B cell (primary cell): ENCODE measurements around the gene GADD45B. TPM values are rescaled to one million over a fixed set of nuclear protein-coding genes. Genes with fewer than 3 reads are reported as not detected.

Experiments
- ATAC-seq: fragments of 200-7000 bp; cut with Tn5 transposase; one replicate; pipeline ENCODE4 v1.10.0; 2021; ENCODE audit warnings: low read depth, mild to moderate bottlenecking, moderate number of reproducible peaks, moderate library complexity
- CTCF ChIA-PET: fragments of 350-600 bp; sonication (Branson Sonifier 250); formaldehyde crosslinking; loops from one replicate; lab custom pipeline; 2021; ENCODE audit warnings: antibody characterized with exemption, inconsistent platforms; lab: Charles Lee
- POLR2A ChIA-PET: fragments of 350-600 bp; sonication (Branson Sonifier 250); formaldehyde crosslinking; loops from one replicate; lab custom pipeline; 2021; ENCODE audit warnings: antibody characterized with exemption; lab: Charles Lee
- DNase-seq: peaks from one replicate; pipeline ENCODE4 v3.0.0; 2013
- H2AFZ ChIP-seq: 2 replicates; pipeline ENCODE4 v1.6.1; 2012; ENCODE audit warnings: mild to moderate bottlenecking, low read depth, low read length; ENCODE audit not compliant: insufficient read depth, poor library complexity, severe bottlenecking
- H3K27ac ChIP-seq, 2 donors: 1 replicate in 1 of 2; 2 replicates in 1 of 2; pipeline ENCODE4 v1.5.1; 2012 to 2013; ENCODE audit warnings: low read length in 2 of 2, mild to moderate bottlenecking in 2 of 2, moderate library complexity in 1 of 2
- H3K27me3 ChIP-seq, 4 experiments: fragments of 200-600 bp in 1 of 4; sonication (generic) in 1 of 4; replicated peaks in 1 of 4; 1 replicate in 2 of 4; 2 replicates in 2 of 4; pipeline versions ENCODE4 v1.6.1 to v1.7.0; 2013 to 2016; ENCODE audit warnings: low read length in 3 of 4, mild to moderate bottlenecking in 2 of 4, mixed read lengths in 1 of 4, moderate library complexity in 1 of 4; ENCODE audit not compliant: insufficient read depth in 4 of 4, control insufficient read depth in 3 of 4; ENCODE audit errors: control extremely low read depth in 1 of 4
- H3K36me3 ChIP-seq, 2 experiments: replicated peaks in 1 of 2; 1 replicate in 1 of 2; 2 replicates in 1 of 2; pipeline versions ENCODE4 v1.6.1 to v1.7.1; 2013; ENCODE audit warnings: low read length in 1 of 2; ENCODE audit not compliant: insufficient read depth in 2 of 2, control insufficient read depth in 1 of 2; ENCODE audit errors: control extremely low read depth in 1 of 2, extremely low read depth in 1 of 2
- H3K4me1 ChIP-seq, 2 donors: fragments of 200-600 bp in 1 of 2; sonication (generic) in 1 of 2; 1 replicate in 1 of 2; 2 replicates in 1 of 2; pipeline versions ENCODE4 v1.5.1 to v1.6.1; 2013 to 2017; ENCODE audit warnings: low read length in 2 of 2; ENCODE audit not compliant: control insufficient read depth in 2 of 2, insufficient read depth in 2 of 2
- H3K4me2 ChIP-seq: replicated peaks from 2 replicates; pipeline ENCODE3; 2012; ENCODE audit warnings: mild to moderate bottlenecking, low read depth, low read length; ENCODE audit not compliant: poor library complexity, severe bottlenecking
- H3K4me3 ChIP-seq, 5 experiments: fragments of 200-600 bp in 1 of 5; sonication (generic) in 1 of 5; 1 replicate in 3 of 5; 2 replicates in 2 of 5; pipeline versions ENCODE4 v1.5.1 to v1.7.0; 2011 to 2016; ENCODE audit warnings: low read length in 4 of 5, mild to moderate bottlenecking in 4 of 5, low read depth in 2 of 5, control low read depth in 1 of 5, moderate library complexity in 1 of 5; ENCODE audit not compliant: insufficient read depth in 1 of 5; ENCODE audit errors: control extremely low read depth in 1 of 5, extremely low read depth in 1 of 5
- H3K79me2 ChIP-seq: fragments of 200-600 bp; sonication (generic); one replicate; pipeline ENCODE4 v1.6.0; 2016; ENCODE audit warnings: low read length; ENCODE audit not compliant: control insufficient read depth, insufficient read depth
- H3K9ac ChIP-seq: fragments of 200-600 bp; sonication (generic); 2 replicates; pipeline ENCODE4 v1.6.1; 2017; ENCODE audit warnings: mild to moderate bottlenecking, low read length, moderate library complexity
- H3K9me3 ChIP-seq, 3 donors: one replicate each; pipeline versions ENCODE4 v1.6.1 to v1.7.1; 2013; ENCODE audit warnings: low read length in 2 of 3; ENCODE audit not compliant: control insufficient read depth in 2 of 3, insufficient read depth in 1 of 3; ENCODE audit errors: control extremely low read depth in 1 of 3
- H4K20me1 ChIP-seq: 2 replicates; pipeline ENCODE4 v1.6.0; 2012; ENCODE audit warnings: mild to moderate bottlenecking, low read length; ENCODE audit not compliant: insufficient read depth, control insufficient read depth, poor library complexity, severe bottlenecking
- H3K27ac Mint-ChIP-seq: one replicate; pipeline ENCODE4 v1.8.0; 2021; ENCODE audit warnings: mixed read lengths
- H3K27me3 Mint-ChIP-seq: one replicate; pipeline ENCODE4 v1.8.0; 2021; ENCODE audit warnings: mixed read lengths
- H3K4me1 Mint-ChIP-seq: one replicate; pipeline ENCODE4 v1.8.0; 2021; ENCODE audit warnings: mixed read lengths
- H3K4me3 Mint-ChIP-seq: one replicate; pipeline ENCODE4 v1.8.0; 2021; ENCODE audit warnings: mixed read lengths
- H3K9me3 Mint-ChIP-seq: one replicate; pipeline ENCODE4 v1.8.0; 2022; ENCODE audit warnings: mixed read lengths; ENCODE audit not compliant: insufficient read depth
- CTCF ChIP-seq: fragments of 200-600 bp; IDR thresholded peaks from one replicate; pipeline ENCODE4 v1.8.0; 2022; ENCODE audit warnings: antibody characterized with exemption, mild to moderate bottlenecking
- EZH2 ChIP-seq: IDR thresholded peaks from 2 replicates; pipeline ENCODE4 v1.6.1; 2012; ENCODE audit warnings: borderline replicate concordance, low read depth, mild to moderate bottlenecking, moderate library complexity, low read length; ENCODE audit not compliant: insufficient read depth, poor library complexity, severe bottlenecking
- WGBS: methylation state at CpG from one replicate; pipeline ENCODE4 v1.1.5; 2013; ENCODE audit warnings: missing lambda C conversion rate; ENCODE audit not compliant: insufficient coverage; 5-methylcytosine and 5-hydroxymethylcytosine counted together
- intact Hi-C: fragments of 100-400 bp; cut with micrococcal nuclease; formaldehyde crosslinking; loops from one replicate; pipeline ENCODE4 v1.10.0; 2022
- polyA plus RNA-seq: library from polyadenylated mRNA; depleted of rRNA; stranded (reverse); fragments of >200 nt; gene quantifications from 2 replicates; pipeline ENCODE4 v1.2.3, GENCODE V29; 2012
- total RNA-seq, 2 donors: library from RNA; stranded (reverse); fragments of 120-200 nt in 1 of 2; gene quantifications; 1 replicate in 1 of 2; 2 replicates in 1 of 2; pipeline versions ENCODE4 v1.2.3 to v1.2.4, GENCODE V29; 2013 to 2022

GADD45B gene
- total and polyA plus RNA-seq, 2 donors (not counting 1 experiment from before 2014, with no cell fraction given): 166 to 215 TPM

DNA sequence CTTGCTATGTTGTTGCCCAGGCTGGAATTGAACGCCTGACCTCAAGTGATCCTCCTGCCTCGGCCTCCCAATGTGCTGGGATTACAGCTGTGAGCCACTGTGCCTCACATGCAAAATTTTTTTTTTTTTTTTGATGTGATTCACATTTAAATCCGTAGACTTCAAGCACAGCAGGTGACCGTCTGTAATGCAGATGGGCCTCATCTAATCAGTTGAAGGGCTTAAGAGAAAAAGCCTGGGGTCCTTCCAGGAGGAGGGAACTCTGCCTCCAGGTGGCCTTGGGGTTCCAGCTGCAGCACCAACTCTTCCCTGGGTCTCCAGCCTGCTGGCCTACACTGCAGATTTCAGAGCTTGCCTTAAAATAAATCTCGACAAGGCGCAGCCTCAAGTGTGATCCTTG is 43.6 kb downstream of the GADD45B start:
- intact Hi-C loops: loop anchor here (10.0 kb wide), 1 partner anchor 845 kb away; the partner anchor contains the start of gene NFIC
- Mint-ChIP-seq H3K27ac (no peak overlapping the region), H3K27me3 (no peaks in the 10 kb centered on the region), H3K4me1 (peaks cover 8% of the 10 kb centered on the region), H3K4me3 (no peak overlapping the region), H3K9me3 (no peaks in the 10 kb centered on the region)
- Histone ChIP-seq H3K4me2 (no peak overlapping the region), H3K4me3 (no peak overlapping the region), H2AFZ (no peak overlapping the region), H4K20me1 (peaks cover 76% of the 10 kb centered on the region), H3K4me1 (peaks cover 0 to 6% of the 10 kb centered on the region in 2 donors), H3K27me3 (no peaks in the 10 kb centered on the region), H3K9me3 (peaks cover 0 to 8% (median 0%) of the 10 kb centered on the region in 3 donors), H3K79me2 (peaks cover 20% of the 10 kb centered on the region), H3K9ac (no peak overlapping the region), H3K36me3 (peaks cover 0 to 53% of the 10 kb centered on the region in 2 experiments), H3K27ac (no peak overlapping the region)
- TF ChIP-seq CTCF (no peak), EZH2 (no peak)
- no peak for DNase-seq
- ChIA-PET CTCF (no interaction called here), POLR2A (interaction anchor here (0.6 to 1.2 kb wide), 2 partner anchors 19 to 35 kb away, joined by 4 to 5 read pairs; no protein-coding TSS in a partner anchor)
- no peak for ATAC-seq
- 89% methylated on average over 5 of the region's 6 CpGs for WGBS

DNA sequence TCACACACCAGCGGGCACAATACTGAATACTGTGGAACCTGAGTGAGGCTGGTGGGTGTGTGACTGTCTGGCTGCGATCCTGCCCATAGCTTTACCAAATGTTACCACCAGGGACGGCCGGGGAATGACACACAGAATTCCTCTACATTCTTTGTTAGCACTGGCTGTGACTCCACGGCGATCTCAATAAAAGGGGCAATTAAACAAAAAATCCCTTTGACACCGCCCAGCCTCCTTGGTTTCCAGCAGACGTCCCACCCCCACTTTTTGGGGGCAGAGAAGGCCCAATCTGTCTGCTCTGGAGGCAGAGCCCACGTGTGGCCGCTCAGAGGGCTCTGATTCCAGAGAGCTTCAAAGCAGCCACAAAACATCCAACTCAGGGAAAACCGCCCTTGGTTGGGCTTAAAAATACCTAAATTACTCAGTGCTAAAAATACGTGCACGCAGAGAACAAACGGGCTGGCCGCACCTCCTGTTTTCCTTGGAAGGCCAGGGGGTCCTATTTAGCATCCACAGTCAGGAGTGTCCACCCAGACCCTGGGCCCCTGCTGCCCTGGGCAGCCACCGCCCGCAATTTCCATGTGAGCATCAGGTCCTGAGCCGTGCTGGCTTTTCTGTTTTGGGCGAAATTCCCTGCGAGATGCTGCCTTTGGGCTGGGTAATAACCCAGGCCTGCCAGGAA is 47.8 kb downstream of the GADD45B start:
- no peak overlapping the region for H3K27ac ChIP-seq
- peaks cover 35% of the 10 kb centered on the region for H3K79me2 ChIP-seq
- intact Hi-C loops: no loop called here
- POLR2A ChIA-PET: no interaction called here
- DNase-seq: no peak
- H3K4me1 ChIP-seq: peaks cover 0 to 6% of the 10 kb centered on the region in 2 donors
- no peaks in the 10 kb centered on the region for H3K27me3 Mint-ChIP-seq
- H2AFZ ChIP-seq: no peak overlapping the region
- CTCF ChIA-PET: no interaction called here
- TF ChIP-seq CTCF (no peak), EZH2 (no peak)
- peaks cover 0 to 9% (median 0%) of the 10 kb centered on the region in 3 donors for H3K9me3 ChIP-seq
- H3K4me2 ChIP-seq: no peak overlapping the region
- WGBS: 91% methylated on average over 18 of the region's 20 CpGs
- H3K9me3 Mint-ChIP-seq: no peaks in the 10 kb centered on the region
- no peak overlapping the region for H3K4me3 ChIP-seq
- H4K20me1 ChIP-seq: peaks cover 80% of the 10 kb centered on the region
- no peak for ATAC-seq
- H3K27me3 ChIP-seq: no peaks in the 10 kb centered on the region
- H3K9ac ChIP-seq: no peak overlapping the region
- H3K4me1 Mint-ChIP-seq: peaks cover 8% of the 10 kb centered on the region
- H3K36me3 ChIP-seq: peaks cover 0 to 32% of the 10 kb centered on the region in 2 experiments
- no peak overlapping the region for H3K4me3 Mint-ChIP-seq
- no peak overlapping the region for H3K27ac Mint-ChIP-seq
